ENCODE data around the gene GPR37L1. TPM values are rescaled to one million over a fixed set of nuclear protein-coding genes. Genes with fewer than 3 reads are reported as not detected.
A peak's percentile ranks its signal among the peaks of the same experiment; 100 is the strongest.

The GPR37L1 gene
- total and polyA plus RNA-seq, 10 donors: 0.16 TPM; not detected in 9

DNA sequence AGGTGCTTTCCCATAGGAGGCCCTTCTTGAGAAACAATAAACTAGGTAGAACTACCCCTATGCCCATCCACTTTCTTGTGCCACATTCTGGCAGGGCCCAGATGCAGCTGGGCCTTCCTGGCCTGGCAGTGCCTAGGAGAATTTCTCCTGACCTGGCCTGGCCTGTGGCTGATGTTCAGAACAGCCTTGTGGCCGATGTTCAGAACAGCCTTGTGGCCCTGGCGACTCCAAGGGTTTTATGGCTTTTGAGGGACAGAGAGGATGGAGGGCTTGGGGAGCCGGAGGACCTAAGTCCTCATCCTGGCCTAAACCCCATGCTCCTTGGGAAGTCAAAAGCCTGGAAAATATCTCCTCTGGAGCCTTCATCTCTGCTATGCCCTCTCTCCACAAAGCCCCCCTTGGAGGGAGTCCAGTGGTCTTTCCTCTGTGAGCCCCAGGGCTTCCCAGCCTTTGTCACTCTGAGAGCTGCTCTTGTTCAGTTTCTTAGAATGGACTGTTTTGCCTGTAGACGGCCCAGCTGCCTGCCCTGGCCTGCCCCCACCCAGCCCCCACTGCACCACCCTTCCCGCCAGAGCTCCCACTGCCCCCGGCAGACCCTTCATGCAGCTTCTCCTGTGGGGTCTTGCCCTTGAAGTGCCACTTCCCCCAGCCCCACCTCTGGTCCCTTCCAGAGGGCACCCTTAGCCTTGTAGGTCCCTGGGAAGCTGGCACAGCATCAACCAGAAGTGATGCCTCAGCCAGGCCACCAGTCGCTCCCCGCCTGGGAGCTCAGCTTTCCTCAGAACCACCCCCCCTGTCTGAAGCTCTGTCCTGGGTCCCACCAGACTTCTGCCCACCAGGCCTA is 7.0 kb downstream of the GPR37L1 start:
- Histone ChIP-seq H3K4me1 (peaks cover 0 to 47% (median 19%) of the 10 kb centered on the region in 6 donors), H3K9me3 (no peaks in the 10 kb centered on the region), H3K36me3 (peaks cover 4 to 33% (median 28%) of the 10 kb centered on the region in 6 donors), H3K27ac (no peak overlapping the region), H3K4me3 (no peak overlapping the region), H3K27me3 (replicated peaks in 1 of 7) (peaks cover 0 to 9% (median 0%) of the 10 kb centered on the region in 7 donors)
- no peak for TF ChIP-seq POLR2AphosphoS5 (IDR thresholded peaks at IDR 0.05)
- TF ChIP-seq POLR2A (IDR thresholded peaks at IDR 0.05): no peak
- TF ChIP-seq, protein P1, sequence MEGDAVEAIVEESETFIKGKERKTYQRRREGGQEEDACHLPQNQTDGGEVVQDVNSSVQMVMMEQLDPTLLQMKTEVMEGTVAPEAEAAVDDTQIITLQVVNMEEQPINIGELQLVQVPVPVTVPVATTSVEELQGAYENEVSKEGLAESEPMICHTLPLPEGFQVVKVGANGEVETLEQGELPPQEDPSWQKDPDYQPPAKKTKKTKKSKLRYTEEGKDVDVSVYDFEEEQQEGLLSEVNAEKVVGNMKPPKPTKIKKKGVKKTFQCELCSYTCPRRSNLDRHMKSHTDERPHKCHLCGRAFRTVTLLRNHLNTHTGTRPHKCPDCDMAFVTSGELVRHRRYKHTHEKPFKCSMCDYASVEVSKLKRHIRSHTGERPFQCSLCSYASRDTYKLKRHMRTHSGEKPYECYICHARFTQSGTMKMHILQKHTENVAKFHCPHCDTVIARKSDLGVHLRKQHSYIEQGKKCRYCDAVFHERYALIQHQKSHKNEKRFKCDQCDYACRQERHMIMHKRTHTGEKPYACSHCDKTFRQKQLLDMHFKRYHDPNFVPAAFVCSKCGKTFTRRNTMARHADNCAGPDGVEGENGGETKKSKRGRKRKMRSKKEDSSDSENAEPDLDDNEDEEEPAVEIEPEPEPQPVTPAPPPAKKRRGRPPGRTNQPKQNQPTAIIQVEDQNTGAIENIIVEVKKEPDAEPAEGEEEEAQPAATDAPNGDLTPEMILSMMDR (IDR thresholded peaks at IDR 0.05 in 8 of 11, conservative IDR thresholded peaks at IDR 0.05 in 3 of 11): no peak
- WGBS, 5 donors: 69 to 84% (median 82%) methylated on average over 5 to 8 of the region's 8 CpGs
- DNase-seq: no peak
- intact Hi-C loops (cut with DNase I; ENCODE audit: low total_unique reads): no loop called here

DNA sequence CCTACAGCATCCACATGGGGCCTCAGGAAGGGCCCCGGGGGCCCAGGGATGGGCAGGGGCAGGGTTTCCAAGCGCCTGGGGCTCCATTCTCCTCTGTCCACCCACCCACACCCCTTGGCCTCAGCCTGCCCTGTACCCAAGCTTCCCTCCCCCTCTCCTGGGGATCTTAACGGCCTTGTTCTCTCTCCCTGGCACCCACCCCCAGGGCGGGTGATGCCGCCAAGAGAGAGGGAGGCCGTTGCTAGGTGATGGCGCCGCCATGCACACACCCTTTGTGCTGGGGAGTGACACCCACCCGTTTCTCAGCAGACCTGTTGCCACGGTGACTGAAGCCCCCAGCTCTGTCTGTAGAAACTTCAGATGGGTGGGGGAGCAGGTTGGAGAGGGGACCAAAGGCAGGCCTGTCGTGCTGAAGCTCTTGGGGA is 7.6 kb downstream of the GPR37L1 start:
- no peak for DNase-seq
- Histone ChIP-seq H3K27me3 (replicated peaks in 1 of 7) (peaks cover 0 to 9% (median 0%) of the 10 kb centered on the region in 7 donors), H3K9me3 (no peaks in the 10 kb centered on the region), H3K4me1 (peaks cover 0 to 53% (median 21%) of the 10 kb centered on the region in 6 donors), H3K27ac (peak overlapping the region in 3 of 8 donors; percentile 14 to 16 (median 14)), H3K36me3 (peaks cover 5 to 39% (median 35%) of the 10 kb centered on the region in 6 donors), H3K4me3 (no peak overlapping the region)
- WGBS, 5 donors: 54 to 68% (median 56%) methylated on average over 10 to 11 of the region's 11 CpGs
- intact Hi-C loops (cut with DNase I; ENCODE audit: low total_unique reads): no loop called here
- peak; percentile 13 to 66 (median 41) for TF ChIP-seq POLR2AphosphoS5 (IDR thresholded peaks at IDR 0.05)
- TF ChIP-seq, protein P1 (IDR thresholded peaks at IDR 0.05 in 8 of 11, conservative IDR thresholded peaks at IDR 0.05 in 3 of 11): no peak

DNA sequence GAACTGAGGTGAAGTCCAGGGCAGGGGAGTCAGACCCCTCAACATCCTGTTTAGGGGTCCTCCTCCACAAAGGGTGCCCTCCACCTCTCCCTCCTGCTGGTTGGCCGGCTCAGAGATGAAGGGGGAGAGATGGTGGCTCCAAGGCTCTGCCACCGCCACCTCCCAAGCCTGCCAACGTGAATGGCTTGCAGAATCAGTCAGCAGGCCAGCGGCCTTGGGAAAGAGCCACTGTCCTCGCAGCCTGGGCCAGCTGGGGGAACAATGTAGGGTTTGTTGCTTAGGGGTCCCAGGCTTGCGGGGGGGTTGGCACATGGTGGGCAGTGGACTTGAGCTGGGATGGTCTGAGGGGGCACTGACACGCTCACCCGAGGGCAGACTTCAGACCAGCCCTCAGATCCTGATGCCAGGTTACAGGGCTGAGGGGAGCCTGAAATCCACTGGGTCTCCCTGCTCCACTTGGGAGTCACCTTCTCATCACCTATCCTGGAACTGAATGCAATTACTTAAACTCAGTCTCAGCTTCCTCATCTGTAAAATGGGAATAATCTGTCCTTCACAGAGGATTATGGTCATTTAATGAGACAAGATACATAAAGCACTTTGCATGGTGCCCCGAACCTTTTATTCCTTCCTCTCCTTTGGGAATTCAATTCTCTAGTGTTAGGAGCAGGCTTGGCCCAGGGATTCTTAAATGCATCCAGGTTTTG is 8.3 kb downstream of the GPR37L1 start:
- WGBS, 5 donors: 61 to 74% (median 67%) methylated on average over 6 to 9 of the region's 9 CpGs
- Histone ChIP-seq H3K27ac (peak overlapping the region in 4 of 8 donors; percentile 14 to 20 (median 15)), H3K27me3 (replicated peaks in 1 of 7) (peaks cover 0 to 9% (median 0%) of the 10 kb centered on the region in 7 donors), H3K4me1 (peaks cover 0 to 60% (median 24%) of the 10 kb centered on the region in 6 donors), H3K36me3 (peaks cover 5 to 46% (median 41%) of the 10 kb centered on the region in 6 donors), H3K4me3 (no peak overlapping the region), H3K9me3 (no peaks in the 10 kb centered on the region)
- intact Hi-C loops (cut with DNase I; ENCODE audit: low total_unique reads): no loop called here
- no peak for DNase-seq
- TF ChIP-seq POLR2AphosphoS5 (IDR thresholded peaks at IDR 0.05): peak; percentile 20 to 70 (median 29)
- TF ChIP-seq, protein P1 (IDR thresholded peaks at IDR 0.05 in 8 of 11, conservative IDR thresholded peaks at IDR 0.05 in 3 of 11): no peak
